Activated CD8-positive, alpha-beta memory T cell treated with anti-CD3 and anti-CD28 coated beads, Interleukin-2, amount 50 U/mL, for 24 hours (primary cell): ENCODE data around the gene PTPRG.

Experiments
- DNase-seq: peaks from one replicate; pipeline ENCODE4 v3.0.0-alpha.2; 2020; ENCODE audit errors: extremely low read depth

PTPRG gene

DNA sequence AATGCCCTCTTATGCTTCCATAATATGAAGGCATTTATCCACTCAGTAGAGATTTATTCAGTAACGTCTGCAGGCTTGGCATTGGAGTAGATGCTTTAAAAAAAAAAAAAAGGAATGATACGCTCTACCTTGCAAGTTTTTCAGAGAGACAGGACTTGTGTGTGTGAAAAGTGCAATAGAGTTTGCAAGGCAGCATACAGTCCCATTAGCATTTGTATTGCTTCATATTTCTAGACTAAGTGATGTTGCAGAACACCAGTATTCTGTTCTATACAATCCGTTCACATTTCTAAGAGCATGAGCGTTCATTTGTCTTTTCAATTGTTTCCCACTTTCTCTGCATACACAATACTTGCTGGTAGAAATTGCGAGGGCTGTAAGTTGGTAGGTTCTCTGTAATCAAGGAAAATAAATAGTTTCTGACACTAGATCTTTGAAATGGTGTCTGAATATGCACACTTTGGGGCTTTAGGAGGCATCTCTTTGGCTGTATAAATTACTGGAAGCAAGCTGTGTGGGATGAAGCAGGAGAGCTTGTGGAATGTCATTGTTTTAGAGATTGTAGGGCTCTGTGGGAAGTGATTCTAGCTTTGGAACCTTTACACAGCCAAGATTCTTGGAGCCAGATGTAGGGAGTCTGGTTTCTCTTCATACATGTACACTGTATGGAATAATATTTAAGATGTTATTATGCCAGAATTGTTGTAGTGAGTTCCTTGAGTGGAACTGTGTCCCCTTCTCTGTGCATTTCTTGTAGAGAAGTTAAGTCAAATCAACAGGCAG is 549.3 kb downstream of the PTPRG start:
- DNase-seq: no peak

DNA sequence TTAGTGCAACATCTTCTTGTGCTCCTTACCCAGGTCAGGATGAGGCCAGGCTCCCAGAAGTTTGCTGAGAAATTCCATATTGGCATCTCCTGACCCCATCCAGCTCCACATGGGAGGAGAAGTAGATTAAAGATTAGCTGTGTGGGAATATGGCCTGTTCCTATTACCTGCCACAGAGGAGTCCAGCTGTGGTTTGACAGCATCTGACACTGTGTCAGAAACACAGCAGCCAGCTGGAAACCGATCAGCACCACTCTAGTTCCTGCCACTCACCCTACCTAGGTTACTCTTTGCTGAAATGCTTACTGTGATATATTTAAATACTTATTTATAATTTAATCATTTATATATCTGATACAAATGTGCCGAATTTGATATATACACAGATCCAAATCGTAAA is 551.7 kb downstream of the PTPRG start:
- no peak for DNase-seq

- no peak for DNase-seq
Observed at GRCh38 chr3:62114763-62115162, 553.4 kb downstream of the PTPRG start.

DNA sequence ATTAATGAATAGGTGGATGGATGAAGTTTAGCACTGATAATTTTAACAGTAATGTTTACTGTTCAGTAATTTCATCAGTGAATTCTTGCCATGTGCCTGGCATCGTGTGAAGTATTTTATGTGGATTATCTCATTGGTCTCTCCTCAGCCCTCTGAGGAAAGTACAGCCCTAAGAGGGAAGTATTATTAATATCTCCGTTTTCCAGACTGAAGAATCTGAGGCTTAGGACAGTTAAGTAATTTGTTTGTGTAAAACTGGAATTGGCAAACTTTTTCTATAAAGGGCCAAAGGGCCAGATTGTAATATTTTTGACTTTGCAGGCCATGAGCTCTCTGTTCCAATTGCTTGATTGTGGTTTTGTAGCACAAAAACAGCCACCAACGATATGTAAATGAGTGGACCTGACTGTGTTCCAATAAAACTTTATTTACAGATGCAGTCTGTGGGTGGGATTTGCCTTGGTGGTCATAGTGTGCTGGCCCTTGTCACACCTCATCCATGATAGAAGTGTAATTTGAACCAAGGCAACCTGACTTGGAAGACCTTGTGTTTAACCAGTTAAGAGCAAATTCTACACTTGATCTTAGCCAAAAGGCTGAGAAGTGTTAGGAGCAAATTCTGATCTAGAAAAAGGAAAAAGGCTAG is 556.7 kb downstream of the PTPRG start:
- no peak for DNase-seq

DNA sequence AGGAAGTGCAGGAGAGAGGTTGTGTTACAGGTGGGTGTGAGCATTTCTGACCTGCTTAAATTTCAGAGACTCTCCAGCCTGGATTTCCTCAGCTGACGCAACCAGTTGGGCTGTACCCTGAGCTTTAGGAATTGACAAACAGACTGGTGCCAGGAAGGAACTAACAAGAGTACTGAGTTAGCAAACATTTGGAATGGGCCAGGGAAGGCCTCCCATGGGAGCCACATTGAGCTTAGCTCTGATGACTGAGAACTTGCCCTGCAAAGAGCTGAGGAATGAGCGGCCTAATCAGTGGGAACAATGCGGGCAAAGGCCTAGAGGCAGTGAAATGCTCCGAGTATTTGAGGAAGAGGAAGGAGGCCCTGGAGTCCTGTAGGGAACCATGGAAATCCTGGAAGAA is 557.8 kb downstream of the PTPRG start:
- no peak for DNase-seq

GRCh38 chr3:62122819-62123218 is 561.4 kb downstream of the PTPRG start:
- no peak for DNase-seq

DNA sequence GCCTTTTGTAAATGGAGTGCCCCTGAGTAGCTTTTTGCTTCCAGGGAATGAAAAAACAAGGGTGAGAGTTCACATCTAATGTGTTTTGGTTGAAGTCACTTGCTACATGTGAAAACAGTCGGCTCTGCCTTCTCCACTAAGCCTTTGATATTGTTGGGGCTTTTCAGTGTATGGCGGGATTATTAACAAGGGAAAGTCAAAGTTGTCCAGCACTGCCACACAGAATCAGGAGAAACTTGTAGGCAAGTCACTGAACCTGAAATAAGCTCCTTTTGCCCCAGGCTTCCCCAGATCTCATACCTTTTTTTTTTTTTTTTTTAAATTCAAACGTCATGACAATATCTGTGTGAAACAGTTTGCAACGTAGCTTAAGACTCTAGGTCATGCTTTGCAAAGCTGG is 564.0 kb downstream of the PTPRG start:
- no peak for DNase-seq

- DNase-seq: no peak
Observed at GRCh38 chr3:62127116-62127515, 565.7 kb downstream of the PTPRG start.

DNA sequence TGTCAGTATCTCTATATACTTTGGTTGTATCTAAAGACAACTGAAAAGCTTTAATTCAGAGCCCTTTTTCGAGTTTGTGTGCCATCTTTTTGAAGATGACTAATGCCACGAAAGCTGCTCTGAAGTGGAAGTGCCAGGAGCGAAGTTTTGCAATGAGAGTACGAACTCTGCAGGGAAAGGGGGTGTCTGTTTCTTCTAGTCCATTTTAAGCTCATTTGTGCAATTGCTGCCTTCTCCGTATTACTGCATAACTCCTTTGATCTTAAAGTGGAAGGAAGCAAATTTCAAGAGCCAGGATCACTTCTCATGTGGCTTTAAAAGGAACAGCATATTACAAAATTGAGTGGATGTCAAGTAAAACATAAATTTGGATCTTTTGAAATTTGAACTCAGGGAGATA is 566.7 kb downstream of the PTPRG start:
- DNase-seq: no peak

GRCh38 chr3:62128681-62129080 is 567.3 kb downstream of the PTPRG start:
- no peak for DNase-seq

- no peak for DNase-seq
Observed at GRCh38 chr3:62131050-62131449, 569.7 kb downstream of the PTPRG start.

GRCh38 chr3:62131620-62132019 is 570.2 kb downstream of the PTPRG start:
- DNase-seq: no peak

GRCh38 chr3:62132027-62132602 is 570.7 kb downstream of the PTPRG start:
- DNase-seq: no peak

- DNase-seq: no peak
Observed at GRCh38 chr3:62133015-62133414, 571.6 kb downstream of the PTPRG start.

GRCh38 chr3:62134061-62134496 is 572.7 kb downstream of the PTPRG start:
- no peak for DNase-seq

DNA sequence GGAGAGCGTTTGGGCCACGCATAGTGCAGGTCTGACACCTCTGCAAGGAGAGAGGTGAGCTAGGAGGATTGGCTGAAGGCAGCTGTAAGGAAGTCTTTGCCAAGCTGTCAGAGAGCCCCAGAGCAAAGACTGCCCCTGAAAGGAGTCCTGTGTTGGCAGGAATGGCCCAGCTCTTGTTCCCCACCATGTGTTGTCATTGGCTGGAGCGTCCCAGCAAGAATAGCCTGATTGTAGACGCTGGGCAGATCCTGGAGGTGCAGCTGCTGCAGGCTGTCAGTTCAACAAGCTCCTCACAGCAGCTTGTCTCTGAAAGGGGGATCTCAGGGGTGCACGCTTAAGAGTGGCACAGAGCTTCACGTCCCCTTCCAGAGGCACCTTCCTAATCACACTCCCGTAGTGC is 574.4 kb downstream of the PTPRG start:
- no peak for DNase-seq

GRCh38 chr3:62139957-62140356 is 578.6 kb downstream of the PTPRG start:
- no peak for DNase-seq

GRCh38 chr3:62142331-62143085 is 581.1 kb downstream of the PTPRG start:
- no peak for DNase-seq

- no peak for DNase-seq
Observed at GRCh38 chr3:62143843-62144450, 582.6 kb downstream of the PTPRG start.

DNA sequence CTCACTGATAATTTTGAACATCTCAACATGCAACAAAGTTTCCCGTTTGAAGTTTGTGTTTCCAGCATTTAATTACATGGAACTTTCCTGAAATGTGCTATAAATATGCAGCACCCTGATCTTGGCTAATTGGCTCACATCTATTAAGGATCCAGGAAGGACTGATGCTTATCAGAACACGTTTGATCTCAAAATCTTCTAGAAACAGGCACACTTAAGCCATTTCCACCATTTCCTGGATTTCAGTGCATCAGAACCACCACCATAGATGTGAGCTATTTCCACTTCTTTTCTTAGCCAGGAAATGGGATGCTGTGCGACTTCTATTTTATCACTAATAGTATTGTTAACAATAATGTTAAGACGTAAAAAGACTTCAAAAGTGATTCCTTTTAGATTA is 583.1 kb downstream of the PTPRG start:
- no peak for DNase-seq

- no peak for DNase-seq
Observed at GRCh38 chr3:62145086-62145757, 583.9 kb downstream of the PTPRG start.
